Thoracic aorta (tissue), 2 donors: Measurements from ENCODE around the gene LRMDA. TPM values are rescaled to one million over a fixed set of nuclear protein-coding genes. Genes with fewer than 3 reads are reported as not detected.

Experiments
- ATAC-seq: fragments of 150-250 bp; one replicate; pipeline ENCODE4 v1.8.0; 2017; ENCODE audit warnings: low read depth; ENCODE audit not compliant: insufficient number of reproducible peaks, low FRiP score
- DNase-seq: peaks from one replicate; pipeline ENCODE4 v3.0.0-alpha.2; 2020; ENCODE audit warnings: low spot score
- H3K27ac ChIP-seq, 2 donors: fragments of 200-600 bp; sonication (generic); 1 replicate in 1 of 2; 2 replicates in 1 of 2; pipeline ENCODE4 v1.5.1; 2016; ENCODE audit warnings: mild to moderate bottlenecking in 2 of 2, moderate library complexity in 2 of 2
- H3K27me3 ChIP-seq: fragments of 200-600 bp; sonication (generic); replicated peaks from 2 replicates; pipeline ENCODE4 v1.6.0; 2016; ENCODE audit warnings: mild to moderate bottlenecking; ENCODE audit not compliant: insufficient read depth
- H3K36me3 ChIP-seq: fragments of 200-600 bp; sonication (generic); one replicate; pipeline ENCODE4 v1.5.1; 2016
- H3K4me1 ChIP-seq, 2 donors: fragments of 200-600 bp; sonication (generic); 1 replicate in 1 of 2; 2 replicates in 1 of 2; pipeline versions ENCODE4 v1.5.1 to v1.6.0; 2016; ENCODE audit warnings: low read depth in 2 of 2, mild to moderate bottlenecking in 1 of 2; ENCODE audit not compliant: control insufficient read depth in 1 of 2
- H3K4me3 ChIP-seq: fragments of 200-600 bp; sonication (generic); 2 replicates; pipeline ENCODE4 v1.5.1; 2016; ENCODE audit warnings: mild to moderate bottlenecking
- H3K9me3 ChIP-seq: fragments of 200-600 bp; sonication (generic); 2 replicates; pipeline ENCODE4 v1.5.1; 2016
- total RNA-seq, 2 donors: library from RNA; depleted of rRNA; stranded (reverse); fragments of >200 nt; gene quantifications; one replicate each; pipeline versions ENCODE4 v1.1.0 to v1.2.3, GENCODE V29; 2016
- TF ChIP-seq, protein P1 (sequence below): fragments of 200-600 bp; sonication (generic); IDR thresholded peaks from one replicate; pipeline ENCODE4 v1.5.1; 2019; ENCODE audit warnings: antibody characterized with exemption

The LRMDA gene
- total RNA-seq, 2 donors from 2014 or later, result 8.3 to 36.6 TPM

DNA sequence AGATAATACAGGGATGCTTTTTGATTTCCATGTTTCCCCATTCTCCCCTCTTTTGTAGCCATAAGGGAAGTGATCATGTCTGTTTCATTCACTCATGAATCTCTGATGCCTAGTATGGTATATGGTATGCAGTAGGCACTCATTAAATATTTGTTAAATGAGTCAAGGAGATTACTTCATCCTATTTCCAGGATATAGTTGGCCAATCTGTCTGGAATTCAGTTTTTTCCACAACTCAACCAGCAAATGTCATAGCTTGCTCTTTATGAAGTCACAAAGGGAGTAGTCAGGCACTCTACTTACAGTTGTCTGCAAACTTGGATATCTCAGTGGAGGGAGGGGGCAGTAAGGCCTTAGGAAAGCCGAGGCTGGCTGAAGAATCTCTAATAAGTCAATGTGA is 853.6 kb downstream of the LRMDA start:
- no peaks in the 10 kb centered on the region for H3K36me3 ChIP-seq
- DNase-seq (no peak), ATAC-seq (peak; percentile 55)
- peaks cover 9 to 44% of the 10 kb centered on the region in 2 donors for H3K4me1 ChIP-seq
- no peaks in the 10 kb centered on the region for H3K27me3 ChIP-seq
- no peak overlapping the region for H3K4me3 ChIP-seq
- no peaks in the 10 kb centered on the region for H3K9me3 ChIP-seq
- TF ChIP-seq, protein P1, sequence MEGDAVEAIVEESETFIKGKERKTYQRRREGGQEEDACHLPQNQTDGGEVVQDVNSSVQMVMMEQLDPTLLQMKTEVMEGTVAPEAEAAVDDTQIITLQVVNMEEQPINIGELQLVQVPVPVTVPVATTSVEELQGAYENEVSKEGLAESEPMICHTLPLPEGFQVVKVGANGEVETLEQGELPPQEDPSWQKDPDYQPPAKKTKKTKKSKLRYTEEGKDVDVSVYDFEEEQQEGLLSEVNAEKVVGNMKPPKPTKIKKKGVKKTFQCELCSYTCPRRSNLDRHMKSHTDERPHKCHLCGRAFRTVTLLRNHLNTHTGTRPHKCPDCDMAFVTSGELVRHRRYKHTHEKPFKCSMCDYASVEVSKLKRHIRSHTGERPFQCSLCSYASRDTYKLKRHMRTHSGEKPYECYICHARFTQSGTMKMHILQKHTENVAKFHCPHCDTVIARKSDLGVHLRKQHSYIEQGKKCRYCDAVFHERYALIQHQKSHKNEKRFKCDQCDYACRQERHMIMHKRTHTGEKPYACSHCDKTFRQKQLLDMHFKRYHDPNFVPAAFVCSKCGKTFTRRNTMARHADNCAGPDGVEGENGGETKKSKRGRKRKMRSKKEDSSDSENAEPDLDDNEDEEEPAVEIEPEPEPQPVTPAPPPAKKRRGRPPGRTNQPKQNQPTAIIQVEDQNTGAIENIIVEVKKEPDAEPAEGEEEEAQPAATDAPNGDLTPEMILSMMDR, result no peak
- no peak overlapping the region for H3K27ac ChIP-seq

DNA sequence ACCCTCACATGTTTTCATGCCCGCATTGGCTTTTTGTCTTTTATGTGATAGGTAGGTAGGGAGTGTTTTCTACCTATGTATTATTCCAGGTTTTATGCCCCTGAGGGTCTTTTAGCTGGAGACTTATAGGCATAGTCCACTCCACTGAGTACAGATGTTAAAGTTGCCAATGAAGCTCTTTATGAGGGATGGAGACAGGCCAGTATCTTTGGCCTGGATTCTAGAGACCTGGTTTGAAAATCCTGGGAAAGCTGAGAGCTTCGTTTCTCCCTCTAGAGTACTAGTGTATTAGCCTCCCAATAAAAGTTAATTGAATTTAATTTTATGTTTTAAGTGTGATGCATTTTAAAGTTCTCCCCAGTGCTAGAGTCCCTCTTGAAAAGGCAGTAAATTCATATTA is 854.1 kb downstream of the LRMDA start:
- Histone ChIP-seq H3K4me3 (no peak overlapping the region), H3K36me3 (no peaks in the 10 kb centered on the region), H3K9me3 (no peaks in the 10 kb centered on the region), H3K27ac (no peak overlapping the region), H3K4me1 (peaks cover 9 to 44% of the 10 kb centered on the region in 2 donors), H3K27me3 (no peaks in the 10 kb centered on the region)
- no peak for ATAC-seq
- no peak for DNase-seq
- TF ChIP-seq, protein P1, result no peak

DNA sequence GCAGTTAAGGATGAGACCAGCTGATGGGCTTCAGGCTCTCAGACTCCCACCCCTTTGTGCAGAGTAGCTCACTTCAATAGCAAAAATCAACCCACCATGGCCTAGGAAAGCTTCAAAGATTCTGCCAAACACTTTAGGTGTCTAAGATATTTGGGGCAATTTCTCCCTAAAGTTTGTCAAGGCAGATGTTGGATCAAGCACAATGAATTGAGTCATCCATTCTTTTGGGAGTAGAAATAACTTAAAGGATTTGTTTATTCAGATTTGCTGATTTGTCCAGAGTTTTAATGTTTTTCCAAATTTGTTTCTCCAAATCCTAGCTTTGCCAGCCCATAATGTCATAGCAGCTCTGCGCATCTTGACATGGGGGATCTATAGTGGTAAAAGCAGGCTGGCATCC is 855.1 kb downstream of the LRMDA start:
- Histone ChIP-seq H3K27ac (no peak overlapping the region), H3K27me3 (no peaks in the 10 kb centered on the region), H3K4me1 (peaks cover 9 to 44% of the 10 kb centered on the region in 2 donors), H3K36me3 (no peaks in the 10 kb centered on the region), H3K4me3 (no peak overlapping the region), H3K9me3 (no peaks in the 10 kb centered on the region)
- DNase-seq (no peak), ATAC-seq (no peak)
- TF ChIP-seq, protein P1, result no peak

DNA sequence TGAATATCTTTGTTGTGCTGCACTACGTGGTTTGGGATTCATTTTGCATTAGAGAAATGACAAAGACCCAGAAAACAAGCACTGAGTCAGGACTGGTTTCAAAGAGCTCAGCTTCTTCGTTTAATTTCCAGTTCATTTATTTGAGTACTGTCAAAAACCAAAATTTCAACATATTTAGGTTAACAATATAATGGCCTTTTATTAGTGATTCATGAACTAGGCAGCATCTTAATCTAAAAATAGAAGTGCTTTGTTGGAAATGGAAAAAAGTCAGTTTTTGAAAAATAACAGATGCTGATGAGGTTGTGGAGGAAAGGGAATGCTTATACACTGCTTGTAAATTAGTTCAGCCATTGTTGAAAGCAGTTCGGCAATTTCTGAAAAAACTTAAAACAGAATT is 856.4 kb downstream of the LRMDA start:
- Histone ChIP-seq H3K4me1 (peaks cover 9 to 37% of the 10 kb centered on the region in 2 donors), H3K9me3 (no peaks in the 10 kb centered on the region), H3K27ac (no peak overlapping the region), H3K27me3 (no peaks in the 10 kb centered on the region), H3K4me3 (no peak overlapping the region), H3K36me3 (no peaks in the 10 kb centered on the region)
- DNase-seq (no peak), ATAC-seq (no peak)
- TF ChIP-seq, protein P1, result no peak

DNA sequence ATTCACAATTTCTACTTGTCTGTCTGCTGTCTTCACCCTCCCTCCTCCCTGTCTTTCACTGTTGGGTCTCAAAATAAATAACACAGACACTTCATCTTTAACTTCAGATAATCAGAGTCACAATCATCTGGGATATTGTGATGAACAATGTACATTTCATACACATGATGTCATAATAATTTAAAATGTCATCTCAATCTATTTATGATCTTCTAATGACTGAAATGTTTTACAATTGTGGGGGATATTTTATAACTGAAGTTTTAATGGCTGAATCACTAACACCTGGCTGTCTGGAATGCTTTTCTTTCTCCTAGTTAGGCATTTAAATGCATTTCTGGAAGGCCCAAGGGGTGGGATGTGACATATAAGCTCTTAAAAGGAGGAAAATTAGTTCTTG is 859.8 kb downstream of the LRMDA start:
- Histone ChIP-seq H3K4me1 (peaks cover 14 to 50% of the 10 kb centered on the region in 2 donors), H3K36me3 (no peaks in the 10 kb centered on the region), H3K27me3 (no peaks in the 10 kb centered on the region), H3K9me3 (no peaks in the 10 kb centered on the region), H3K27ac (no peak overlapping the region), H3K4me3 (no peak overlapping the region)
- TF ChIP-seq, protein P1, result no peak
- no peak for ATAC-seq
- no peak for DNase-seq
